WTC11 (cell line): ENCODE results near the gene RAB13. TPM values are rescaled to one million over a fixed set of nuclear protein-coding genes. Genes with fewer than 3 reads are reported as not detected.
"Not testable (repeated sequence)": the region's sequence is repeated elsewhere in the genome, so short reads cannot be mapped to it uniquely, and the experiment has no call there.

ENCODE experiments used
- ATAC-seq: fragments of 200-7000 bp; cut with Tn5 transposase; 2 replicates; pipeline ENCODE4 v1.10.0; 2021; ENCODE audit warnings: mild to moderate bottlenecking, moderate library complexity
- CTCF ChIA-PET: fragments of 300-600 bp; sonication (Branson Sonifier 250); formaldehyde crosslinking; loops from one replicate; lab custom pipeline; 2021; ENCODE audit warnings: antibody characterized with exemption; lab: Charles Lee
- POLR2A ChIA-PET: fragments of 350-600 bp; sonication (Branson Sonifier 250); formaldehyde crosslinking; loops from one replicate; lab custom pipeline; 2021; ENCODE audit warnings: antibody characterized with exemption; lab: Charles Lee
- DNase-seq: peaks from one replicate; pipeline ENCODE4 v3.0.0; 2021; ENCODE audit warnings: low spot score
- H3K27ac Mint-ChIP-seq: 2 replicates; pipeline ENCODE4 v1.8.0; 2021; ENCODE audit warnings: mixed read lengths
- H3K27me3 Mint-ChIP-seq: 2 replicates; pipeline ENCODE4 v1.8.0; 2021; ENCODE audit warnings: low read depth, mild to moderate bottlenecking, moderate library complexity, mixed read lengths
- H3K36me3 Mint-ChIP-seq: 2 replicates; pipeline ENCODE4 v1.8.0; 2021; ENCODE audit warnings: mixed read lengths
- H3K4me1 Mint-ChIP-seq: 2 replicates; pipeline ENCODE4 v1.8.0; 2022; ENCODE audit warnings: mixed read lengths
- H3K4me3 Mint-ChIP-seq: 2 replicates; pipeline ENCODE4 v1.8.0; 2021; ENCODE audit warnings: mild to moderate bottlenecking, moderate library complexity, mixed read lengths
- H3K9me3 Mint-ChIP-seq: 2 replicates; pipeline ENCODE4 v1.8.0; 2021; ENCODE audit warnings: mixed read lengths
- CREM ChIP-seq: sonication (generic); formaldehyde crosslinking; IDR thresholded peaks from 2 replicates; pipeline ENCODE4 v1.8.1; 2022; ENCODE audit warnings: mild to moderate bottlenecking, missing genetic modification reagents, moderate library complexity
- CTCF ChIP-seq: fragments of 200-600 bp; IDR thresholded peaks from 2 replicates; pipeline ENCODE4 v1.8.0; 2022; ENCODE audit warnings: antibody characterized with exemption
- FOXK1 ChIP-seq: sonication (generic); formaldehyde crosslinking; IDR thresholded peaks from 2 replicates; pipeline ENCODE4 v1.8.0; 2022; ENCODE audit warnings: mild to moderate bottlenecking, moderate library complexity, missing genetic modification reagents
- PRDM15 ChIP-seq: sonication (generic); formaldehyde crosslinking; IDR thresholded peaks from 2 replicates; pipeline ENCODE4 v1.8.0; 2022; ENCODE audit warnings: missing genetic modification reagents
- SOX15 ChIP-seq: fragments of 250-450 bp; sonication (Bioruptor Pico); IDR thresholded peaks from 2 replicates; pipeline ENCODE4 v1.9.0; 2021; ENCODE audit warnings: mild to moderate bottlenecking
- TEAD1 ChIP-seq: sonication (generic); formaldehyde crosslinking; IDR thresholded peaks from 2 replicates; pipeline ENCODE4 v1.8.0; 2022; ENCODE audit warnings: mild to moderate bottlenecking, missing genetic modification reagents
- ZNF232 ChIP-seq: sonication (generic); formaldehyde crosslinking; IDR thresholded peaks from 2 replicates; pipeline ENCODE4 v1.8.0; 2022; ENCODE audit warnings: mild to moderate bottlenecking, missing genetic modification reagents
- ZNF416 ChIP-seq: fragments of 250-450 bp; sonication (Bioruptor Pico); IDR thresholded peaks from 2 replicates; pipeline ENCODE4 v1.9.0; 2021; ENCODE audit warnings: mild to moderate bottlenecking, inconsistent platforms
- total RNA-seq: library from RNA; stranded (reverse); gene quantifications from 3 replicates; pipeline ENCODE4 v1.2.3, GENCODE V29; 2021
- TF ChIP-seq, protein P1 (sequence below): sonication (generic); formaldehyde crosslinking; IDR thresholded peaks from 2 replicates; pipeline ENCODE4 v1.8.1; 2023; ENCODE audit warnings: mild to moderate bottlenecking, missing genetic modification reagents, borderline replicate concordance
- TF ChIP-seq, protein P2 (sequence below): fragments of 250-450 bp; sonication (Bioruptor Pico); IDR thresholded peaks from 2 replicates; pipeline ENCODE4 v1.9.0; 2021; ENCODE audit warnings: mild to moderate bottlenecking

RAB13 gene
- total RNA-seq, 1 experiment from 2014 or later, result 126 TPM

GRCh38 chr1:153984123-153984894 is 1.8 kb downstream of the RAB13 start (continued):
- TF ChIP-seq, protein P1, sequence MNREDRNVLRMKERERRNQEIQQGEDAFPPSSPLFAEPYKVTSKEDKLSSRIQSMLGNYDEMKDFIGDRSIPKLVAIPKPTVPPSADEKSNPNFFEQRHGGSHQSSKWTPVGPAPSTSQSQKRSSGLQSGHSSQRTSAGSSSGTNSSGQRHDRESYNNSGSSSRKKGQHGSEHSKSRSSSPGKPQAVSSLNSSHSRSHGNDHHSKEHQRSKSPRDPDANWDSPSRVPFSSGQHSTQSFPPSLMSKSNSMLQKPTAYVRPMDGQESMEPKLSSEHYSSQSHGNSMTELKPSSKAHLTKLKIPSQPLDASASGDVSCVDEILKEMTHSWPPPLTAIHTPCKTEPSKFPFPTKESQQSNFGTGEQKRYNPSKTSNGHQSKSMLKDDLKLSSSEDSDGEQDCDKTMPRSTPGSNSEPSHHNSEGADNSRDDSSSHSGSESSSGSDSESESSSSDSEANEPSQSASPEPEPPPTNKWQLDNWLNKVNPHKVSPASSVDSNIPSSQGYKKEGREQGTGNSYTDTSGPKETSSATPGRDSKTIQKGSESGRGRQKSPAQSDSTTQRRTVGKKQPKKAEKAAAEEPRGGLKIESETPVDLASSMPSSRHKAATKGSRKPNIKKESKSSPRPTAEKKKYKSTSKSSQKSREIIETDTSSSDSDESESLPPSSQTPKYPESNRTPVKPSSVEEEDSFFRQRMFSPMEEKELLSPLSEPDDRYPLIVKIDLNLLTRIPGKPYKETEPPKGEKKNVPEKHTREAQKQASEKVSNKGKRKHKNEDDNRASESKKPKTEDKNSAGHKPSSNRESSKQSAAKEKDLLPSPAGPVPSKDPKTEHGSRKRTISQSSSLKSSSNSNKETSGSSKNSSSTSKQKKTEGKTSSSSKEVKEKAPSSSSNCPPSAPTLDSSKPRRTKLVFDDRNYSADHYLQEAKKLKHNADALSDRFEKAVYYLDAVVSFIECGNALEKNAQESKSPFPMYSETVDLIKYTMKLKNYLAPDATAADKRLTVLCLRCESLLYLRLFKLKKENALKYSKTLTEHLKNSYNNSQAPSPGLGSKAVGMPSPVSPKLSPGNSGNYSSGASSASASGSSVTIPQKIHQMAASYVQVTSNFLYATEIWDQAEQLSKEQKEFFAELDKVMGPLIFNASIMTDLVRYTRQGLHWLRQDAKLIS (CRISPR knock-in tag), result no peak
- TF ChIP-seq ZNF416 (CRISPR knock-in tag) (no peak), TEAD1 (CRISPR knock-in tag) (no peak), CTCF (no peak)
- TF ChIP-seq, protein P2, sequence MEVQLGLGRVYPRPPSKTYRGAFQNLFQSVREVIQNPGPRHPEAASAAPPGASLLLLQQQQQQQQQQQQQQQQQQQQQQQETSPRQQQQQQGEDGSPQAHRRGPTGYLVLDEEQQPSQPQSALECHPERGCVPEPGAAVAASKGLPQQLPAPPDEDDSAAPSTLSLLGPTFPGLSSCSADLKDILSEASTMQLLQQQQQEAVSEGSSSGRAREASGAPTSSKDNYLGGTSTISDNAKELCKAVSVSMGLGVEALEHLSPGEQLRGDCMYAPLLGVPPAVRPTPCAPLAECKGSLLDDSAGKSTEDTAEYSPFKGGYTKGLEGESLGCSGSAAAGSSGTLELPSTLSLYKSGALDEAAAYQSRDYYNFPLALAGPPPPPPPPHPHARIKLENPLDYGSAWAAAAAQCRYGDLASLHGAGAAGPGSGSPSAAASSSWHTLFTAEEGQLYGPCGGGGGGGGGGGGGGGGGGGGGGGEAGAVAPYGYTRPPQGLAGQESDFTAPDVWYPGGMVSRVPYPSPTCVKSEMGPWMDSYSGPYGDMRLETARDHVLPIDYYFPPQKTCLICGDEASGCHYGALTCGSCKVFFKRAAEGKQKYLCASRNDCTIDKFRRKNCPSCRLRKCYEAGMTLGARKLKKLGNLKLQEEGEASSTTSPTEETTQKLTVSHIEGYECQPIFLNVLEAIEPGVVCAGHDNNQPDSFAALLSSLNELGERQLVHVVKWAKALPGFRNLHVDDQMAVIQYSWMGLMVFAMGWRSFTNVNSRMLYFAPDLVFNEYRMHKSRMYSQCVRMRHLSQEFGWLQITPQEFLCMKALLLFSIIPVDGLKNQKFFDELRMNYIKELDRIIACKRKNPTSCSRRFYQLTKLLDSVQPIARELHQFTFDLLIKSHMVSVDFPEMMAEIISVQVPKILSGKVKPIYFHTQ, result no peak

GRCh38 chr1:153981735-153982134 is 4.4 kb downstream of the RAB13 start:
- POLR2A ChIA-PET, H3K9me3 Mint-ChIP-seq, H3K27ac Mint-ChIP-seq, H3K4me3 Mint-ChIP-seq, DNase-seq, H3K27me3 Mint-ChIP-seq, CTCF ChIA-PET, ATAC-seq: not testable (repeated sequence)
- Mint-ChIP-seq H3K36me3 (peaks cover 25% of the 10 kb centered on the region), H3K4me1 (peaks cover 30% of the 10 kb centered on the region)

GRCh38 chr1:153979091-153979490 is 7.0 kb downstream of the RAB13 start:
- ChIA-PET POLR2A (interaction anchor here (3.0 kb wide), 1 partner anchor 12 kb away, joined by 55 read pairs; the partner anchor contains the start of gene CREB3L4), CTCF (interaction anchor here (2.1 to 4.3 kb wide), 2 partner anchors 12 to 33 kb away, joined by 15 to 26 read pairs; partner anchors contain the start of genes CREB3L4 and DENND4B)
- H3K27ac Mint-ChIP-seq, result 0 out of 2 replicates have a peak overlapping the region, but pooled peaks have one; percentile 94
- H3K9me3 Mint-ChIP-seq, H3K27me3 Mint-ChIP-seq, ATAC-seq, DNase-seq: not testable (repeated sequence)
- peaks cover 29% of the 10 kb centered on the region for H3K4me1 Mint-ChIP-seq
- peak overlapping the region; percentile 98 for H3K4me3 Mint-ChIP-seq
- peaks cover 46% of the 10 kb centered on the region for H3K36me3 Mint-ChIP-seq

DNA sequence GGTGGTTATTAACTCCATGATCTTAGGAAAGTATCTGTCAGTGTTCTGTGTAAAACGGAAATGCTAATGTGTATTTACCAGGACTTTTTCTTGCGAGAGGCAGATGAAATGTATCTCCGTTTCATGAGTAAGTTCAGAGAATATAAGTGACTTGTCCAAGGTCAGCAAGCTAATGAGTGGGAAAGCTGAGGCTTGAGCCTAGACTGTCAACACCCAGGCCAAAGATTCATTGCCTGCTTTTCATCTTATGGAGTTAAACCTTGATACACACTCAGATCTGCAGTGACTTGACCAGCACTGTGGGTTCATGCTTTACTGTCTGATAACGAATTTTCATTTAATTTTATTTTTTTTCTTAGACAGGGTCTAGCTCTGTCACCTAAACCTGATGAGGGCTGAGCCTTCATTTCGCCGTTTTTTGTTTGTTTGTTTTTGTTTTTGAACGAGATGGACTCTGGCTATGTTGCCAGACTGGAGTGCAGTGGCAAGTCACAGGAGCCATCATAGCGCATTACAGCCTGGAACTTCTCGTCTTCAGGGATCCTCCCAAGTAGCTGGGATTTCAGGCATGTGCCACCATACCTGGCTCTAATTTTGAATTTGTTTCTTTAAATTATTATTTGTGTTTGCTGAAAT is 7.7 kb downstream of the RAB13 start:
- ChIA-PET CTCF (interaction anchor here (1.1 to 4.3 kb wide), 6 partner anchors 8 to 180 kb away, joined by 3 to 26 read pairs (median 10); partner anchors contain the start of genes CREB3L4, DENND4B, RAB13 and RPS27), POLR2A (interaction anchor here (1.0 to 3.1 kb wide), 8 partner anchors 8 to 344 kb away, joined by 3 to 55 read pairs (median 6); partner anchors contain the start of genes CHTOP, CREB3L4, RAB13 and RPS27)
- DNase-seq (no peak), ATAC-seq (no peak)
- Mint-ChIP-seq H3K4me3 (peak overlapping the region; percentile 98), H3K9me3 (no peaks in the 10 kb centered on the region), H3K27me3 (no peaks in the 10 kb centered on the region), H3K36me3 (peaks cover 49% of the 10 kb centered on the region), H3K4me1 (peaks cover 31% of the 10 kb centered on the region), H3K27ac (peak overlapping the region; percentile 94)
- TF ChIP-seq FOXK1 (CRISPR knock-in tag), result no peak
- TF ChIP-seq PRDM15 (CRISPR knock-in tag), result no peak
- no peak for TF ChIP-seq CREM
- TF ChIP-seq SOX15 (CRISPR knock-in tag), result no peak
- TF ChIP-seq ZNF232 (CRISPR knock-in tag), result no peak
